HG02642 (cell line): Measurements from ENCODE around the gene KIRREL3.

Source experiments
- ATAC-seq: cut with Tn5 transposase; IDR thresholded peaks from one replicate; pipeline ENCODE4 v1.9.1; 2021; ENCODE audit warnings: mild to moderate bottlenecking; ENCODE audit not compliant: unreplicated experiment, poor library complexity

Gene KIRREL3

DNA sequence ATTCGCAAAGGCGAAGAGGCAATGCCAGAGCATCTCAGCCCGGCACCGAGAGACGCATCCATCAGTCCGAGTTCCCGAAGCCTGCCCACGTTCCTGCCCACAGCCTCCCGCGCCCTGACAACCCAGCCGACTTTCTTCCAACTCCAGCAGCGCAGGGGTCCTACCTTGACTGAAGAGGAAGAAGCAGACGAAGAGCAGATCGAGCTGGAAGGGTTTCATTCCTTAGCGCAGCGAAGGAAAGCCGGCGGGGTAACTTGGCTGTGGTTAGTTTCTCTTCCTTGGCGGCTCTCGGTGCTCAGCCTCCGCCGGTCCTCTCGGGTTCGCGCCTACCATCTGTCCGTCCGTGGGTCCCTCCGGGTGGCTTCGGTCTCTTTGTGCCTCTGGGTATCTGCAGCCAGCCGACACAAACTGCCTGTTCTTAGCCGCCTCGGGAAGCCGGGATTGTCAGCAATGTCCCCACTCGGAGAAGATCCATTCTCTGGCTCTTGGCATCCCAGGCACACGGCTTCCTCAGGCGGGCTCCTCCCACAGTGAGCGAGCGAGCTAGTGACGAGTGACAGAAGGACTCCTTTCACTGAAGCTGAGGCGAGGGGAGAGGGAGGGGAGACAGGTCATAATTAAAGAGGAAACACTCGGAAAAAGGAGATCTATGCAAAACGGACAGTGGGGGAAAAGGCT is at the start of gene KIRREL3:
Gene KIRREL3 (minus strand): TSS at position 480 of the 678 bp plus-strand sequence.
- no peak for ATAC-seq

DNA sequence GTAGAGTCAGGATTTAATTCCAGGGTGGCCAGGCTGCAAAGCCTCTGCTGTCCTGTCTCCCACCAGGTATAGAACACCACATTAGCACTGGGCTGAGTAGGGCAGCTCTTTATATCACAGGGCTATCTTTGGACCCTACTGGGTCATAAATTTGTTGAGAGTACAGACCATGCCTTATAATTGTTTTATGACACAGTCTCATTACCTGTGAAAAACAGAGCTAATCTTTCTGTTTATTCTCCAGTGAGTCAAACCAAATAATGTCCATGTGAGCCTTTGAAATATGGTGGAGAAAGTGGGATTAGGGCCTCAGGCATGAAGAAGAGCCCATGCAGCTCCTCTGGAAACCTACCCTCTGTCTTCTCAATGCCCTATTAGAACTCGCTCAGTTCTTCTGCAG is 49.6 kb upstream of the KIRREL3 start:
- no peak for ATAC-seq

DNA sequence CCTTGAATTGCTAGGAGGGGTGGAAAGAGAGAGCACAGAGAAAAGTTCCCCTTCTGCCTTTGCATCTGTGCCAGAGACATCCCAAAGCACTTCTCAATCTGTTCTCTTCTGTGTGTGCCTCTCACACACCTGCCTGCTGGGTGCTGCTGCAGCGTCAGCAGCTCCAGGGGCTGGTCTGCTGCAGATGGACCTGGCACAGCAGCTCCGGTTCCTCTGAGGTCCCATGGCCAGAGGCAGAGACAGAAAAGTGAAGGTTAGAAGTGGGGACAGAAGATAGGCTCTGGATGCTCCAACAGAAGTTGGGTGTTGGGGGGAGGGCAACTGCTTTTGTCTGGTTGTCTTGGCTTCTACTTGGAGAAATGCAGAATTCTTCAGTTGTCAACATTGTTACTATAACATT is 48.9 kb upstream of the KIRREL3 start:
- no peak for ATAC-seq

DNA sequence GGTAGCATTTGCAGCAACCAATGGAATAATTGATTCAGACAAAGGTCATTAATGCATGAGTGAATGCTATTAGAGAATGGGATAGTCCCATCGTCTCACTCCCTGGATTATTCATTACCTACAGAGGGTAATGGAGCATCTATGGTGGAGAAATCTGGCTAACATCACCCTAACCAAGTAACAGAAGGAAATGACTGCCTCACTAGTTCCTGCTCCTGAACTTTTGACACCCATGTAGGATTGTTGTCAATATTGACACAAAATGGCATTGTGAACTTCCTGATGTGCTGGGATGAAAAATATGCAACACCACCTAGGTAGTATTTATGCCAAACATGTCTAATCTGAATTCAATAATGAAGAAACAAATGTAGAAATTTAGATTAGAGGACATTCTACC is 44.0 kb upstream of the KIRREL3 start:
- no peak for ATAC-seq

DNA sequence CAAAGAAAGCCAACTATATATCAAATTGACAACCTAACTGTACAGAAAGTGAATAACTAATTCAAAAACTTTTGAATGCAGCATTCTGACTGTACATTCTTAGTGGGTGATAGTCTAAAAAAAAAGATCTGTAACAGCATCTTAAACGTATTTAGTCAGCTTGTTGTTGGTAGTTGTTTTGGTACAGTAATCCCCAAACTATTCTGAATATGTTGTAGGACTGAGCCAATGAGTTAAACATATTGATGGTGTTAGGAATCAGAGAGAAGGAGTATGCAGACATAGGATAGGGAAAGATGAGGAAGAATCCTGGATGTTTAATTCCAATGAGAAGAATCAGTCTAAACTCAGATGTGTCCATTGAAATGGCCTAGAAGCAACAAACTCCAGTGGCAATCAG is 41.9 kb upstream of the KIRREL3 start:
- ATAC-seq: no peak

DNA sequence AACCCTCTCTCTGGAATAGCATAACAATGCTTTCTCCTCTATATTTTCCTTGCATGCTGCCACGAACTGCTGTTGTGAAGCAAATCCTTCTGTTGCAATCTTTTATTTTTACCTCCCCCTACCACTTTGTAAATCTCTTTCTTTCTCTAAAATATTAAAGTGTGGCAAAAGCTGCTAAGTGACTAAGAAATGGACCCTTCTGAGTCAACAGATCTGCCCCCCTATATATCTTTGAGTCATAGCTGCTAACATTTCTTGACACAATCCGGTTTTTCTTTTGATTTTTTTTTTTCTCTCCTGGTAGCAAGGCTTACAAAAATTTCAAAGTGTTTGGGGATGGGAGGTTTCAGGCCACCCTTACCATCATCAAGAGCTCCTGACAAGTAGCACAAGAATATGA is 39.0 kb upstream of the KIRREL3 start:
- no peak for ATAC-seq

DNA sequence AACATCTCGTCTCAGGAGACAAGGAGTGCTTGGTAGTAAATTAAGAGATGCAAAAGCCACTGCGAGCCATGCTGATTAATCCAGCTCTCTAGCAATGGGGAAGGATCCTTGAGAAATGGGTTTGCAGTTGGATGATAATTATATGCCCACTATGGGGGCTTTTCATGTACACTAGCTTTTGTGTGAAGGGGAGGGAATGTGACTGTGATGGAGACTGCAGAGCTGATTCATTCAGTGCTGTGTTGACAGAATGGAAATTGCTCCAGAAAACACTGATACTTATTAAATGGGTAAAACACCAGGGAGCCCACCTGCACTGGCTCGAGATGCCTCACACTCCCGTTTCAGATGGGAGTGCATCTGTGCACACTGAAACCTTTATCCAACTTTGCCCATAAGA is 37.0 kb upstream of the KIRREL3 start:
- no peak for ATAC-seq

DNA sequence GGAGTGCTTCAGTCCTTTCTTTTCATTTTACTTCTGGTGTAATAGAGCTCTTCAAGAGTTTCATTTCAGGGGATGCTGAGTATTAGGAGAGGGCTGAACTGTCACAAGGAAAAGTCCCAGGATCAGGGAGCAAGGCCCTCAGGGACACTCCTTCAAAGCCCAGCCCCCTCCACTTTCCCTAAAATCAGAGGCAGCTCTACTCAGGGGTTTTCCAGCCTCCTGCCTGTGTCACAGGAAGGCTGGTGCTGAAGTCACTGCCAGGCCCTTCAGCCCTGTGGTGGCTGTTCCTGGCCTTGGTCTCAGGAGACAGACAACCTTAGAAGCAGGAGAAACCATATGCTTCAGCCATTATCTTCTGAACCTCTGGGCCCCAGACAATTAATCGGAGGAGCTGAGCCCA is 36.4 kb upstream of the KIRREL3 start:
- ATAC-seq: no peak

DNA sequence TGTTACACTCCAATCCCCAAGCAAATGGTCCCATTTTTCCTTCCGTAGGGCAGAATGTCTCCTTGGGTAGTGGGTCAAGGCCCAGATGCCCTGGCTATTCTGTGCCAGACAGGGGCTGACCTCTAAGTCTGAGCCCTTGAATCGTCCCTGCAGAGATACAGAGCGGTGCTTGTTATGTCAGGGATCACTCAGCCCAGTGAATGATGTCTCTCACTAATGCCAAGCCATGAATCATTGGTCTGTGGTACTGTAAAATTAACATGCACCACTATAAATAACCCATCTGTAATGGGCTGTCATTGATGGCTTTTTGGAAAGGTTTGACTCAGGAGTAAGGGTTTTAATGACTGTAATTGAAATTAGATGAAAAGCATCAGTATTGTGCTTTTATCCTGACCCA is 35.3 kb upstream of the KIRREL3 start:
- no peak for ATAC-seq

DNA sequence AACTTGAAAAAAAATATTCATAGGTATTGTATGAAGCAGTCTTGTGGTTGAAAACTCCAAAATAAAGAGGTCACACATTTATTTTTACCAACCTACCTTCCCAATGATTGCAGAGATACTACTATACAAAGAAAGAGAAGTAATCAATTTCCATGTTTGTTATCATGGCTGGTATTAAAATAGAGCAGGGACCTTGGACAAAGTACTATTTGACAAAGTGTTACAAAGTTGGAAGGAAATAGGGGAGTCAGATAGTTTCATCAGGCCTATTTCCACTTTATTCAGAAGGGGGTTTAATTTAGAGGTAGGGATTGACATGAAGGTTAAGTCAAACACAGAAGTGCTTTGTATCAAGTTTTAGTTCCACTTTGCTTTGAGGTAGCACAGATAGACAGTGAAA is 34.4 kb upstream of the KIRREL3 start:
- ATAC-seq: no peak

DNA sequence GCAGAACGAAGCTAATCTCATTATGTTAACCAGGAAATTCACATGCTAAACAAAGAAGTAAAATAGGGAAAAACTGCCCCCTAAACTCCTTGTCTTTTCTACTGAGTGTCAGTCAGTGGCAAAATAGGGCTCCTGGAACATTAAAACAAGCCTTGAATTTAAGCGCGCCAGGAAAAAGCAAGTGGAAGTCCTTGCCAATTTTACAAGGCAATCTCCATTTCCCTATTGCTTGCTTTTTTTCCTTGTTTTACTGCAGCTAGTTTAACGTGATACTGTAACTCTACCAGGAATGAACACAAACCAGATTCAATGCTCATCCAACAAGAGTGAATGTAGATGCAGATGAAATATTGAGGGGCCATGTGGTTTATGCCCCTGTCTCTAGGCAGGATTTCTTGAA is 28.1 kb upstream of the KIRREL3 start:
- ATAC-seq: no peak

DNA sequence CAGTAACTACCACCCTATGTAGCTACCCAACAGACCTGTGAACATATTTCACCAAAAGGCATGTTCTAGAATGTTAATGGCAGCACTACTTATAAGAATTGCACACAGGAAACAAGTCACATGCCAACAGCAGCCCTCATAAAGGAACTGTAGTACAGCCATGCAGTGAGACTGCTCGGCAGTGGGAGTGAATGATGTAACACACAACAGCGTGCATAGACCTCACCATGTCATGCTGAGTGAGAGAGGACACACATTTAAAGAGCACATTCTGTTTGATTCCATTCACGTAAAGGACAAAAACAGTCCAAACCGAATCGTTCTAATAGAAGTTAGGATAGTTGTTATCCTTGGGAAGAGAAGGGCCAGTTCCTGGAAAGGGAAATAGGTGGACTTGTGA is 27.2 kb upstream of the KIRREL3 start:
- ATAC-seq: no peak

DNA sequence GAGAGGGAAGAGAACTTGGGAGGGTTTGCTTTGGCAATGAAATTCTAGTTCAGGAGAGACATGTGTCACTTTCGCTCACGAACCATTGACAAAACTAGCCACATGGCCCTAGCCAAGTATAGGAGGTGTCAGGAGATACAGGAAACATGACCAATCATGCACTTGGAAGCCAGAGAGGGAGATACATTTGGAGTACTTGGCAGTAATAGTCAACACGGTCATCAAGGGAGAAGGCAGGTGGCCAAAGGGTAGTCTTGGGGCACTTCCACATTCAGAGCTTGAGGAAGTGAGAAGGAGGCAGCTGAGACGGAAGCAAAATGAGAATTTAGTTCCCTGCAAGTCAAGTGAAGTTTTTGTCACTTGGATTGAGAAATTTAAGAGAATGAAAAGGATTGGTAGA is 26.4 kb upstream of the KIRREL3 start:
- no peak for ATAC-seq

DNA sequence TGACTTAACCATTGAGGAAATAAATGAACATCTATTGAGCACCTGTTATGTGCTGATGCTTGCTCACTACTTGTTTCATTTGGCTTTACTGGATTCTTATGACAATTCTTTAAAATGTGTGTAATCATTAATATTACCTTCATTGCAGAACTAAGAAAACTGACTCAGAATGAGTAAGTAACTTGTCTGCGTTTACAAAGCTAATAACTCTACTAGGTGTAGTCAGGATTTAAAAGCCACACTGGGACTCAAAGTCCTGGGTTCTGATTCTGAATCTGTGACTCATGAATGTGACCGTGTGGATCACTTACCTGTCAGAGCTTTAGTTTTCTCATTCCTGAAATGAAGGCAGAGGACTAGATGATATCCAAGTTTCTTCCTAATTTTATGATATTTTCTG is 23.4 kb upstream of the KIRREL3 start:
- no peak for ATAC-seq

DNA sequence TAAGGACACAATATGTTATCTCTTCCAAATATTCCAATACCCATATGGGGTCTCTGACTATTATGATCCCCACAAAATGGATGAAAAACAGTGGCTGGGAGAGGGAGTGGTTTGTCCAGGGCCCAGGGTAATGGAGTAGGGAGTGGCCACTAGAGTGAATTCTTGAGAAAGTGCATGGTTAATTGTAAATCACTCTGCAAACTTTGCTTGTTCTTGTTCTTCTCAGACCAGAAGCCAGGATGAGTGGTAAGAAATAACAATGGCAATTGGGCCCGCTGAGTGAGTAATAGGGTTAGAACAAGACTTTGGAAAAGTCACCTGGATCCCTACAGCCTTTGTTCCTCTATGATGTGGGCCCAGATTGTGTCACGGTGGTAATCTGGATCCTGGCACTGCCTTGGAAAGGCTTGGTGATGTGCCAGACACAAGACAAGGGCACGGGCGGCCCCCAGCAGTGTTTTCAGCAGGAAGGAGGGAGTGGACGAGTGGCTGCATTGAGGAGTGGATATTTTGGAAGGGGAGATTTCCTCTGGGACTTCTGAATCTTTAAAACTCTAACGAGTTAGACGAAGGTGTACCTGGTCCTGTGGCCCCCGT is 18.2 kb upstream of the KIRREL3 start:
- ATAC-seq: no peak

DNA sequence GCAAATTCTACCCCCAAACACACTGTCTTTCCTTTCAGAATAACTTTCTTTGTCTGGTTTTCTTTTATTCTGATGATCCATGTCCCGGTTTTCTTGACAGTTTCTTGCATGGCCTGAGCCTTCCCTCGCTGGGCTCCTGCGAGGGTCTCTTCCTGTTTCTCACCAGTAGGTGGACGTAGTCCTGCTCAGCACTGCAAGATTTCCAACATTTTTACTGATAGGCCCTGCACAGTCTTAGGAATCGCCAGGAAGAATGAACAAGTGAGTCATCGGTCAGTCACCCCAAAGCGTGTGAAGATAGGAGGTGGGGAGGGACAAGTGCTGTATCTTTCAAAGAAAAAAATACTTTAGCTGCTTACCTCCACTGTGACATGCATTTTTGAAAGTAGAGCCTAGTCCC is 16.9 kb upstream of the KIRREL3 start:
- ATAC-seq: no peak

DNA sequence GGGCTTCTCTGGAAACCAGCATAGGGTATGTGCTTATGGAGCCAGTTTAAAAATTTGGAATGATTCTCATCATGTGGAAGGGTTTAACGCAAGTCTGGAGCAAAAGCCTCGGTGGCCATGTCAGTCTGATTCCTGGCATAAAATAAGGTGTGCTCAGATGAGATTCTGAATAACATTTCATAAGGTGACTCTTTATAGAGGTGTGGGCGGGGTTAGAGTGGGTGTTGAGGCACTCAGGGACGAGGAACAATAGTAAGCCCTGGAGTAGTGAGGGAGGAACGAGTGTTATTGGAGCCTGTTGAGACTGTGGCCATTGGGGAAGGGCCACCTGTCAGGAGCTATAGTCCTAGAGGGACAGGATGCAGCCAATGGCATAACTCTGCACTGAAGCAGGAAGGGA is 13.0 kb upstream of the KIRREL3 start:
- no peak for ATAC-seq

DNA sequence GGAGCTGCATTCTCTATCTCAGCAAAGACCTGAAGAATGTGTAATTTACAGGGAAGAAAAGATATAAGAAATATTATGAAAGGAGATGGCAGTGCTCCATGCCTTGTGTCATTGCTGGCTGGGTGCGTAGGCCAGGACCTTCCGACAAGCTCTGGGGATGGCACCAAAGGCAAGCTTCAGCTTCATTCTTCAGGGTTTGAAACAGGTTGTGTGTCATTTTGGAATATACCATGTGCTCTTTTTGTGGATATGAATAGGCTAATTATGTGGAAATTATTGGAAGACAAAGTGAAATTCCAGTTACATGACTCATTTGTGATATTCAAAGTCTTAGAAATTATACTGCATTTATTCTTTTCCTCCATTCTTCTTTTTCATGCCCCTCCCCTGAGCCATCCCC is 5.7 kb upstream of the KIRREL3 start:
- ATAC-seq: no peak

DNA sequence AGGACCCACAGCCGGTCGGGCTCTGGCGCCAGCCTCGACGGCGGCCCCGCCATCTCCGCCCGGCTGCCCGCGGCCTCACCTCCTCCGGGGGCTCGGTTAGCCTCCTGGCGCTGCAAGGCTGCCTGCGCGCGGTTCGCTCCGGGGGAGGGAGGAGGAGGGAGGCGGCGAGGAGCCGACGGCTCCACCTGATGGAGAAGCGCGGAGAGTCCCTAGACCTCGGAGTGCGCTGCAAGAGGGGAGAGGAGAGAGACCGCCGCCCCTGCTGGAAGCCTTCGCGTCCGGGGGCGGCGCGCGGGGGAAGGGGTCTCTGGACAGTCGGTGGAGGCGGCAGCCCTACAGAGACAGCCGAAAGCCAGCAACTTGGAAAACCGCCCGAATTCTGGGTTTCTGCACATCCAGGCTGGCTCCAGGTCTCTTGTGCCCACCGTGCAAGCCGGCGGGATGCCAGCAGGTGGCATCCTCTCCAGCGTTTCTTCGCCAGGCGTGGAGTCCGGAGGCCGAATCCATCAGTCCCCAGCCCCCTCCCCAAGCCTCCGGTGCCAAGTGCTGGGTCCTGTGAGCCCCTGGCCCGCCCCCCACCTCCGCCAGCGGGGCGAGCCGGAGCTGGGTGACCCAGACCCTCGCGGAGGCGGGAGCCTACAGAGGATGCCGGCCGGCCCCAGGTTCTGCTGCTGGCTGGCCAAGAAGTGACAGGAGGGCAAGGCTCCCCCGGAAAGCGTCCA is 2.9 kb upstream of the KIRREL3 start:
- ATAC-seq: no peak

DNA sequence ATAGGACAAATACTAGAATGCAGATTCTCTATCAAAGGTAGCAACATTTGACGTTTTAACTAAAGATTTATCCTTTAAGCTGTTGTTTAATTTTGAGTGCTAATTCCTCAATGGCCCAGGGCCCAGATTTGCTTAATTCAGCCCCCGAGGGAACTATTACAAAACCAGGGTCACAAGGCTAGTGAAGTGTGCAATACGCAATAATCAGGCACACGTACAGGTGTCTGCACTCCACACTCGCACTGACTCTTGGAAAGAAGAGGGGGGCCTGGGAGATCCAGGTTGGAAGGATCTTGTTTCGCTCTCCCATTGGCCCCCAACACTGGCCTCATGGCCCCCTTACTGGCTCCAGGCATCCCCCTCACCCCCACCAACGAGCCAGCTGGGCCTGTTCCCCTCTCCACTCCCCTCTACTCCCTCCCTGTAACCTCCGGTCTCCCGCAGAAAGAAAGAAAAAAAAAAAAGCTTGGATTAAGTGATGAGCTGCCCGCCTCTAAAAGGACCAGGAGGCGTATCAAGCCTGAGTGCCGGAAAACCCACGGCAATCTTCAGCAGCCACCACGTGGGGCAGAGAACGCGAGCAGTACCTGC is 2.2 kb upstream of the KIRREL3 start:
- no peak for ATAC-seq

DNA sequence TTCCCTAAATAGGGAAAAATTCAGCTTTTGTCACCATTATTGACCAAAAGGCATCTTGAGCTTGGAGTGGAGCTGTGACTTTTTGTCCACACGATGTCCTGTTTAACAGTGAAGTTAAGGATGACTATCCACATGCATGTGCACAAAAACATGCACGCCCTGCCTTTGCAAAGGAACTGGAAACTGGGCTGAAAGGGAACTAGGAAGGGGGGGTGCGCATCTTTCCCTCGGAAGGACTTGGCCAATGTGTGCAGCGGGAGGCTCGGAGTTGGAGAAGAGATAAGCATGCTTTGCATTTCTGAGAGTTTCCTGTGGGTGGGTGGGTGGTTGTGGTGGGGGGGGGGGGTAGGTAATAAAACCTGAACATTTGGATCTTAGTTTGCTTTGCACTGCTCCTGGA is 411 bp upstream of the KIRREL3 start:
- ATAC-seq: no peak
